Epithelial cell of proximal tubule (primary cell): Measurements from ENCODE around the gene INHBC. TPM values are rescaled to one million over a fixed set of nuclear protein-coding genes. Genes with fewer than 3 reads are reported as not detected.

Experiments used
- DNase-seq: peaks from one replicate; pipeline ENCODE4 v3.0.0-alpha.2; 2011; ENCODE audit warnings: low read depth
- H3K4me3 ChIP-seq: 2 replicates; pipeline ENCODE4 v1.5.1; 2011; ENCODE audit warnings: low read depth, mild to moderate bottlenecking, low read length
- CTCF ChIP-seq: conservative IDR thresholded peaks from 2 replicates; pipeline ENCODE4 v1.5.1; 2012; ENCODE audit warnings: low read depth, mild to moderate bottlenecking, low read length
- total RNA-seq: library from RNA; depleted of rRNA; stranded (reverse); fragments of >200 nt; gene quantifications from 2 replicates; pipeline ENCODE4 v1.2.3, GENCODE V29; 2015

INHBC gene
- total RNA-seq, 1 donor from 2014 or later: not detected

GRCh38 chr12:57462912-57463253 lies 28.3 kb downstream of the INHBC start:
- no peak for TF ChIP-seq CTCF
- no peak for DNase-seq
- no peak overlapping the region for H3K4me3 ChIP-seq

- no peak for DNase-seq
- TF ChIP-seq CTCF: no peak
- no peak overlapping the region for H3K4me3 ChIP-seq
Measured at GRCh38 chr12:57464569-57464968, 30.0 kb downstream of the INHBC start.

GRCh38 chr12:57465030-57465746 lies 30.6 kb downstream of the INHBC start:
- no peak for DNase-seq
- TF ChIP-seq CTCF: no peak
- H3K4me3 ChIP-seq: no peak overlapping the region

GRCh38 chr12:57465747-57466505 lies 31.3 kb downstream of the INHBC start:
- TF ChIP-seq CTCF: no peak
- no peak for DNase-seq
- H3K4me3 ChIP-seq: no peak overlapping the region

- no peak for TF ChIP-seq CTCF
- no peak overlapping the region for H3K4me3 ChIP-seq
- DNase-seq: no peak
Measured at GRCh38 chr12:57467212-57467874, 32.8 kb downstream of the INHBC start.

GRCh38 chr12:57467915-57468314 lies 33.3 kb downstream of the INHBC start:
- DNase-seq: no peak
- TF ChIP-seq CTCF: no peak
- no peak overlapping the region for H3K4me3 ChIP-seq
